Activated naive CD4-positive, alpha-beta T cell treated with anti-CD3 and anti-CD28 coated beads for 36 hours (primary cell): ENCODE data around the gene TLR6. TPM values are rescaled to one million over a fixed set of nuclear protein-coding genes. Genes with fewer than 3 reads are reported as not detected.

ENCODE experiments used
- CTCF ChIA-PET: fragments of 350-600 bp; sonication (Branson Sonifier 250); formaldehyde crosslinking; loops from one replicate; lab custom pipeline; 2021; ENCODE audit warnings: antibody characterized with exemption; lab: Charles Lee
- DNase-seq: peaks from one replicate; pipeline ENCODE4 v3.0.0-alpha.2; 2020
- H3K27ac Mint-ChIP-seq: one replicate; pipeline ENCODE4 v1.8.0; 2021; ENCODE audit warnings: mild to moderate bottlenecking, mixed read lengths
- H3K27me3 Mint-ChIP-seq: one replicate; pipeline ENCODE4 v1.8.0; 2021; ENCODE audit warnings: low read depth, mixed read lengths
- H3K36me3 Mint-ChIP-seq: one replicate; pipeline ENCODE4 v1.8.0; 2021; ENCODE audit warnings: low read depth, mixed read lengths
- H3K4me1 Mint-ChIP-seq: one replicate; pipeline ENCODE4 v1.8.0; 2021; ENCODE audit warnings: low read depth, mixed read lengths
- H3K4me3 Mint-ChIP-seq: one replicate; pipeline ENCODE4 v1.8.0; 2021; ENCODE audit warnings: mild to moderate bottlenecking, moderate library complexity, mixed read lengths
- H3K9me3 Mint-ChIP-seq: one replicate; pipeline ENCODE4 v1.8.0; 2021; ENCODE audit warnings: mixed read lengths
- intact Hi-C: fragments of 100-400 bp; cut with micrococcal nuclease; formaldehyde crosslinking; loops from one replicate; pipeline ENCODE4 v1.15.1; 2023
- total RNA-seq, 2 experiments: library from RNA; stranded (reverse); gene quantifications; one replicate each; pipeline ENCODE4 v1.2.3, GENCODE V29; 2021

Gene TLR6
- total RNA-seq, 2 experiments from 2014 or later: 3.6 TPM

GRCh38 chr4:38865445-38865844, 8.8 kb upstream of the TLR6 start:
- no peak overlapping the region for H3K27ac Mint-ChIP-seq
- CTCF ChIA-PET: interaction anchor here (2.7 kb wide), 1 partner anchor 105 kb away, joined by 8 read pairs; no protein-coding TSS in a partner anchor

GRCh38 chr4:38861791-38862190, 5.2 kb upstream of the TLR6 start:
- CTCF ChIA-PET: interaction anchor here (0.7 to 4.1 kb wide), 16 partner anchors 9 to 365 kb away, joined by 3 to 128 read pairs (median 11); partner anchors contain the start of genes TLR1 and TLR10
- Mint-ChIP-seq H3K27me3 (no peaks in the 10 kb centered on the region), H3K27ac (no peak overlapping the region), H3K4me3 (no peak overlapping the region), H3K4me1 (peaks cover 30% of the 10 kb centered on the region), H3K9me3 (no peaks in the 10 kb centered on the region), H3K36me3 (no peaks in the 10 kb centered on the region)
- no peak for DNase-seq
- intact Hi-C loops: no loop called here

More at GRCh38 chr4:38865445-38865844, 8.8 kb upstream of the TLR6 start:
- Mint-ChIP-seq H3K27me3 (peaks cover 15% of the 10 kb centered on the region), H3K9me3 (no peaks in the 10 kb centered on the region), H3K4me1 (peaks cover 11% of the 10 kb centered on the region), H3K4me3 (no peak overlapping the region), H3K36me3 (no peaks in the 10 kb centered on the region)
- DNase-seq: no peak
- intact Hi-C loops: no loop called here

- Mint-ChIP-seq H3K4me3 (no peak overlapping the region), H3K4me1 (peaks cover 38% of the 10 kb centered on the region), H3K27ac (no peak overlapping the region), H3K36me3 (no peaks in the 10 kb centered on the region), H3K9me3 (no peaks in the 10 kb centered on the region), H3K27me3 (no peaks in the 10 kb centered on the region)
- intact Hi-C loops: no loop called here
- CTCF ChIA-PET: interaction anchor here (0.6 to 4.1 kb wide), 42 partner anchors 10 to 772 kb away, joined by 3 to 128 read pairs (median 5); partner anchors contain the start of genes TLR1 and TLR10
- DNase-seq: peak; percentile 76
Observed at GRCh38 chr4:38860788-38861424, 4.3 kb upstream of the TLR6 start.

- Mint-ChIP-seq H3K9me3 (no peaks in the 10 kb centered on the region), H3K4me1 (peaks cover 35% of the 10 kb centered on the region), H3K4me3 (no peak overlapping the region), H3K36me3 (no peaks in the 10 kb centered on the region), H3K27me3 (no peaks in the 10 kb centered on the region), H3K27ac (no peak overlapping the region)
- CTCF ChIA-PET: interaction anchor here (1.3 to 4.1 kb wide), 9 partner anchors 19 to 100 kb away, joined by 3 to 128 read pairs (median 16); partner anchors contain the start of gene TLR1
- intact Hi-C loops: loop anchor here (5.0 kb wide), 2 partner anchors 182 to 797 kb away; no protein-coding TSS in a partner anchor
- DNase-seq: no peak
Observed at GRCh38 chr4:38859501-38859900, 2.9 kb upstream of the TLR6 start.

GRCh38 chr4:38858097-38858420, 1.4 kb upstream of the TLR6 start:
- Mint-ChIP-seq H3K27ac (peak overlapping the region; percentile 84), H3K36me3 (no peaks in the 10 kb centered on the region), H3K4me3 (no peak overlapping the region), H3K27me3 (no peaks in the 10 kb centered on the region), H3K9me3 (peaks cover 3% of the 10 kb centered on the region), H3K4me1 (peaks cover 35% of the 10 kb centered on the region)
- peak; percentile 14 for DNase-seq
- intact Hi-C loops: loop anchor here (5.0 kb wide), 2 partner anchors 181 to 796 kb away; no protein-coding TSS in a partner anchor
- CTCF ChIA-PET: interaction anchor here (4.1 kb wide), 1 partner anchor 99 kb away, joined by 128 read pairs; no protein-coding TSS in a partner anchor

- peak overlapping the region; percentile 84 for H3K27ac Mint-ChIP-seq
- H3K9me3 Mint-ChIP-seq: peaks cover 4% of the 10 kb centered on the region
- peak overlapping the region; percentile 50 for H3K4me3 Mint-ChIP-seq
- H3K36me3 Mint-ChIP-seq: no peaks in the 10 kb centered on the region
- peak; percentile 63 for DNase-seq
- intact Hi-C loops: loop anchor here (1.0 to 5.0 kb wide), 8 partner anchors 32 to 795 kb away; partner anchors contain the start of gene TMEM156
- peaks cover 35% of the 10 kb centered on the region for H3K4me1 Mint-ChIP-seq
- no peaks in the 10 kb centered on the region for H3K27me3 Mint-ChIP-seq
- CTCF ChIA-PET: interaction anchor here (0.5 to 3.8 kb wide), 4 partner anchors 40 to 793 kb away, joined by 3 to 63 read pairs (median 6); no protein-coding TSS in a partner anchor
Observed at GRCh38 chr4:38857354-38858096, 908 bp upstream of the TLR6 start.

GRCh38 chr4:38856046-38856445, 571 bp downstream of the TLR6 start:
- intact Hi-C loops: loop anchor here (1.0 to 5.0 kb wide), 10 partner anchors 19 to 794 kb away; partner anchors contain the start of genes TLR1 and TMEM156
- CTCF ChIA-PET: interaction anchor here (0.5 to 3.8 kb wide), 9 partner anchors 18 to 386 kb away, joined by 3 to 63 read pairs (median 5); partner anchors contain the start of genes TLR1 and TLR10
- Mint-ChIP-seq H3K4me3 (peak overlapping the region; percentile 66), H3K36me3 (no peaks in the 10 kb centered on the region), H3K27me3 (no peaks in the 10 kb centered on the region), H3K9me3 (peaks cover 11% of the 10 kb centered on the region), H3K27ac (peak overlapping the region; percentile 84), H3K4me1 (peaks cover 35% of the 10 kb centered on the region)
- DNase-seq: peak; percentile 14

GRCh38 chr4:38855466-38855865, 1.2 kb downstream of the TLR6 start:
- Mint-ChIP-seq H3K27ac (no peak overlapping the region), H3K4me3 (peak overlapping the region; percentile 66), H3K9me3 (peaks cover 12% of the 10 kb centered on the region), H3K36me3 (peaks cover under 1% of the 10 kb centered on the region), H3K27me3 (no peaks in the 10 kb centered on the region), H3K4me1 (peaks cover 32% of the 10 kb centered on the region)
- CTCF ChIA-PET: interaction anchor here (0.5 to 3.8 kb wide), 9 partner anchors 17 to 385 kb away, joined by 3 to 63 read pairs (median 5); partner anchors contain the start of genes TLR1 and TLR10
- DNase-seq: no peak
- intact Hi-C loops: loop anchor here (5.0 kb wide), 2 partner anchors 178 to 793 kb away; no protein-coding TSS in a partner anchor

GRCh38 chr4:38846015-38846414, 10.6 kb downstream of the TLR6 start:
- Mint-ChIP-seq H3K9me3 (peaks cover 24% of the 10 kb centered on the region), H3K4me1 (no peaks in the 10 kb centered on the region), H3K27ac (no peak overlapping the region), H3K36me3 (peaks cover 3% of the 10 kb centered on the region), H3K27me3 (no peaks in the 10 kb centered on the region), H3K4me3 (no peak overlapping the region)
- CTCF ChIA-PET: interaction anchor here (1.1 to 1.6 kb wide), 2 partner anchors 15 to 42 kb away, joined by 3 to 8 read pairs; partner anchors contain the start of gene TLR1
- intact Hi-C loops: no loop called here
- no peak for DNase-seq

GRCh38 chr4:38842994-38843393, 13.6 kb downstream of the TLR6 start:
- H3K27me3 Mint-ChIP-seq: no peaks in the 10 kb centered on the region
- CTCF ChIA-PET: interaction anchor here (0.6 to 2.1 kb wide), 2 partner anchors 18 to 82 kb away, joined by 4 to 7 read pairs; no protein-coding TSS in a partner anchor
- peaks cover 4% of the 10 kb centered on the region for H3K9me3 Mint-ChIP-seq
- no peak overlapping the region for H3K4me3 Mint-ChIP-seq
- no peaks in the 10 kb centered on the region for H3K36me3 Mint-ChIP-seq
- DNase-seq: no peak
- intact Hi-C loops: no loop called here
- no peak overlapping the region for H3K27ac Mint-ChIP-seq
- H3K4me1 Mint-ChIP-seq: peaks cover 10% of the 10 kb centered on the region

GRCh38 chr4:38837849-38838248, 18.8 kb downstream of the TLR6 start:
- intact Hi-C loops: loop anchor here (1.0 kb wide), 2 partner anchors 18 to 34 kb away; partner anchors contain the start of genes TLR1 and TLR6
- Mint-ChIP-seq H3K9me3 (peaks cover 11% of the 10 kb centered on the region), H3K27me3 (no peaks in the 10 kb centered on the region), H3K27ac (peak overlapping the region; percentile 43), H3K4me3 (no peak overlapping the region), H3K4me1 (peaks cover 23% of the 10 kb centered on the region), H3K36me3 (no peaks in the 10 kb centered on the region)
- CTCF ChIA-PET: interaction anchor here (1.0 to 1.2 kb wide), 2 partner anchors 18 to 55 kb away, joined by 3 read pairs; partner anchors contain the start of gene TLR10
- DNase-seq: no peak
